IMR-90 (cell line): Measurements from ENCODE around the gene LBP. TPM values are rescaled to one million over a fixed set of nuclear protein-coding genes. Genes with fewer than 3 reads are reported as not detected.

Experiments
- ATAC-seq: fragments of 200-7000 bp; cut with Tn5 transposase; 2 replicates; pipeline ENCODE4 v1.9.1; 2020; ENCODE audit warnings: low read depth, mild to moderate bottlenecking, moderate library complexity
- BruUV-seq: library from RNA; stranded (reverse); fragments of 400-500 nt; replicated peaks from 2 replicates; lab custom pipeline; 2021; lab: Mats Ljungman, UMichigan
- CTCF ChIA-PET: fragments of 300-600 bp; formaldehyde crosslinking; extraction: SDS; loops from one replicate; lab custom pipeline; 2021; ENCODE audit warnings: antibody characterized with exemption; lab: Yijun Ruan, JAX
- POLR2A ChIA-PET: fragments of 300-600 bp; sonication (Branson Sonifier 250); formaldehyde crosslinking; loops from one replicate; lab custom pipeline; 2022; ENCODE audit warnings: antibody characterized with exemption; ENCODE audit not compliant: unreplicated experiment; lab: Charles Lee
- DNase-seq: peaks from one replicate; pipeline ENCODE4 v3.0.0; 2013
- H2AFZ ChIP-seq: replicated peaks from 2 replicates; pipeline ENCODE3; 2013; ENCODE audit warnings: low read length, mild to moderate bottlenecking; ENCODE audit not compliant: poor library complexity
- H2AK5ac ChIP-seq: 2 replicates; pipeline ENCODE4 v1.6.1; 2013; ENCODE audit warnings: low read depth, low read length, inconsistent platforms
- H2AK9ac ChIP-seq: replicated peaks from 2 replicates; pipeline ENCODE3; 2013; ENCODE audit warnings: mild to moderate bottlenecking, low read depth, low read length, moderate library complexity; ENCODE audit not compliant: poor library complexity
- H2BK120ac ChIP-seq: 2 replicates; pipeline ENCODE4 v1.6.1; 2013; ENCODE audit warnings: low read depth, low read length, inconsistent platforms
- H2BK15ac ChIP-seq: 3 replicates; pipeline ENCODE4 v1.6.1; 2013; ENCODE audit warnings: low read depth, low read length, inconsistent platforms
- H2BK20ac ChIP-seq: 2 replicates; pipeline ENCODE4 v1.6.1; 2013; ENCODE audit warnings: low read depth, mild to moderate bottlenecking, inconsistent platforms, low read length, moderate library complexity
- H2BK5ac ChIP-seq: 2 replicates; pipeline ENCODE4 v1.6.1; 2013; ENCODE audit warnings: mild to moderate bottlenecking, low read depth, low read length, inconsistent platforms; ENCODE audit not compliant: poor library complexity, severe bottlenecking
- H3K14ac ChIP-seq: replicated peaks from 2 replicates; pipeline ENCODE4 v1.6.1; 2013; ENCODE audit warnings: low read depth, low read length, inconsistent platforms
- H3K18ac ChIP-seq: 2 replicates; pipeline ENCODE4 v1.6.1; 2013; ENCODE audit warnings: low read depth, low read length, control low read depth
- H3K23ac ChIP-seq: 2 replicates; pipeline ENCODE4 v1.6.1; 2013; ENCODE audit warnings: low read depth, low read length, inconsistent platforms
- H3K27ac ChIP-seq: 2 replicates; pipeline ENCODE4 v1.5.1; 2013; ENCODE audit warnings: mild to moderate bottlenecking, control low read depth, low read length; ENCODE audit not compliant: insufficient read depth
- H3K27me3 ChIP-seq: 2 replicates; pipeline ENCODE4 v1.6.1; 2013; ENCODE audit warnings: low read length; ENCODE audit not compliant: control insufficient read depth, insufficient read depth
- H3K36me3 ChIP-seq: 2 replicates; pipeline ENCODE4 v1.6.1; 2013; ENCODE audit warnings: low read length, mixed read lengths; ENCODE audit not compliant: control insufficient read depth, insufficient read depth
- H3K4ac ChIP-seq: 2 replicates; pipeline ENCODE4 v1.6.1; 2013; ENCODE audit warnings: low read depth, low read length, inconsistent platforms
- H3K4me1 ChIP-seq: 2 replicates; pipeline ENCODE4 v1.6.1; 2013; ENCODE audit warnings: low read length, mixed read lengths; ENCODE audit not compliant: control insufficient read depth, insufficient read depth
- H3K4me2 ChIP-seq: 2 replicates; pipeline ENCODE4 v1.6.1; 2013; ENCODE audit warnings: low read depth, mild to moderate bottlenecking, control low read depth, low read length, moderate library complexity
- H3K4me3 ChIP-seq: 2 replicates; pipeline ENCODE4 v1.5.1; 2013; ENCODE audit warnings: low read depth, mild to moderate bottlenecking, control low read depth, low read length, moderate library complexity; ENCODE audit not compliant: insufficient read depth
- H3K56ac ChIP-seq: 2 replicates; pipeline ENCODE4 v1.6.1; 2013; ENCODE audit warnings: low read length, inconsistent platforms; ENCODE audit not compliant: insufficient read depth; ENCODE audit errors: extremely low read depth
- H3K79me1 ChIP-seq, 2 experiments: 2 replicates each; pipeline ENCODE4 v1.6.1; 2013; ENCODE audit warnings: low read length in 2 of 2, inconsistent platforms in 1 of 2, low read depth in 1 of 2
- H3K9ac ChIP-seq: 2 replicates; pipeline ENCODE4 v1.6.1; 2013; ENCODE audit warnings: low read depth, low read length, control low read depth
- H3K9me1 ChIP-seq: 2 replicates; pipeline ENCODE4 v1.6.1; 2013; ENCODE audit warnings: low read length, inconsistent platforms; ENCODE audit not compliant: insufficient read depth
- H3K9me3 ChIP-seq: 2 replicates; pipeline ENCODE4 v1.6.1; 2013; ENCODE audit warnings: low read length; ENCODE audit not compliant: control insufficient read depth, insufficient read depth
- H4K20me1 ChIP-seq: 2 replicates; pipeline ENCODE4 v1.6.1; 2013; ENCODE audit warnings: low read length, inconsistent platforms; ENCODE audit not compliant: insufficient read depth
- H4K5ac ChIP-seq: 2 replicates; pipeline ENCODE4 v1.6.1; 2013; ENCODE audit warnings: mild to moderate bottlenecking, low read depth, low read length, control low read depth
- H4K8ac ChIP-seq, 2 experiments: 2 replicates each; pipeline ENCODE4 v1.6.1; 2013; ENCODE audit warnings: low read depth in 2 of 2, low read length in 2 of 2, control low read depth in 1 of 2, inconsistent platforms in 1 of 2
- H4K91ac ChIP-seq: 2 replicates; pipeline ENCODE4 v1.6.1; 2013; ENCODE audit warnings: low read depth, low read length, inconsistent platforms; ENCODE audit not compliant: insufficient read depth
- BHLHE40 ChIP-seq: fragments of 150-350 bp; IDR thresholded peaks from 2 replicates; pipeline ENCODE4 v1.6.1; 2016; ENCODE audit warnings: mild to moderate bottlenecking, low read depth, low read length
- CEBPB ChIP-seq: IDR thresholded peaks from 2 replicates; pipeline ENCODE4 v1.6.1; 2012; ENCODE audit warnings: low read depth, low read length, improper control_type of control experiment
- CHD1 ChIP-seq: IDR thresholded peaks from 2 replicates; pipeline ENCODE4 v1.6.1; 2012; ENCODE audit warnings: low read depth, low read length, improper control_type of control experiment
- ELK1 ChIP-seq: fragments of 150-350 bp; IDR thresholded peaks from 2 replicates; pipeline ENCODE4 v1.6.1; 2016; ENCODE audit warnings: low read depth, mild to moderate bottlenecking, low read length, moderate library complexity, borderline replicate concordance
- FOS ChIP-seq: fragments of 150-350 bp; IDR thresholded peaks from 2 replicates; pipeline ENCODE4 v1.6.1; 2016; ENCODE audit warnings: low read depth, low read length
- MAFK ChIP-seq: IDR thresholded peaks from 2 replicates; pipeline ENCODE4 v1.6.1; 2012; ENCODE audit warnings: low read depth, low read length, improper control_type of control experiment
- MAZ ChIP-seq: IDR thresholded peaks from 2 replicates; pipeline ENCODE4 v1.6.1; 2012; ENCODE audit warnings: low read depth, mild to moderate bottlenecking, low read length, improper control_type of control experiment, moderate library complexity, borderline replicate concordance
- MXI1 ChIP-seq: IDR thresholded peaks from 2 replicates; pipeline ENCODE4 v1.6.1; 2012; ENCODE audit warnings: low read depth, mild to moderate bottlenecking, low read length, moderate library complexity, borderline replicate concordance
- NFE2L2 ChIP-seq: fragments of 150-350 bp; IDR thresholded peaks from 2 replicates; pipeline ENCODE4 v1.6.1; 2016; ENCODE audit warnings: low read depth, mild to moderate bottlenecking, low read length
- POLR2A ChIP-seq: IDR thresholded peaks from 2 replicates; pipeline ENCODE4 v1.6.1; 2012; ENCODE audit warnings: mild to moderate bottlenecking, low read depth, low read length
- RAD21 ChIP-seq: IDR thresholded peaks from 2 replicates; pipeline ENCODE4 v1.6.1; 2012; ENCODE audit warnings: low read length, improper control_type of control experiment
- RCOR1 ChIP-seq: IDR thresholded peaks from 2 replicates; pipeline ENCODE4 v1.6.1; 2012; ENCODE audit warnings: mild to moderate bottlenecking, low read length, improper control_type of control experiment; ENCODE audit not compliant: insufficient replicate concordance
- RFX5 ChIP-seq: IDR thresholded peaks from 2 replicates; pipeline ENCODE4 v1.8.0; 2012; ENCODE audit warnings: low read depth, mild to moderate bottlenecking, low read length, moderate library complexity
- SMC3 ChIP-seq: fragments of 150-350 bp; IDR thresholded peaks from 2 replicates; pipeline ENCODE4 v1.6.1; 2016; ENCODE audit warnings: low read depth, mild to moderate bottlenecking, antibody characterized with exemption, low read length, moderate library complexity
- USF2 ChIP-seq: fragments of 150-350 bp; IDR thresholded peaks from 2 replicates; pipeline ENCODE4 v1.6.1; 2017; ENCODE audit warnings: mild to moderate bottlenecking, antibody characterized with exemption, low read length, low read depth
- WGBS, 2 experiments: methylation state at CpG; one replicate each; pipeline versions ENCODE4 v1.1.5 to v1.1.7; 2013; ENCODE audit warnings: missing lambda C conversion rate in 2 of 2; ENCODE audit not compliant: insufficient read length in 1 of 2; ENCODE audit errors: extremely low coverage in 2 of 2; 5-methylcytosine and 5-hydroxymethylcytosine counted together
- dilution Hi-C: fragments of 300-500 bp; cut with HindIII; formaldehyde crosslinking; loops from one replicate; pipeline ENCODE4 v1.14.3; 2018; ENCODE audit warnings: low sequenced_read_pairs; ENCODE audit not compliant: unreplicated experiment
- in situ Hi-C: fragments of 300-500 bp; cut with MboI; formaldehyde crosslinking; loops from 3 replicates; pipeline ENCODE4 v1.14.3; 2019; ENCODE audit warnings: low sequenced_read_pairs, inconsistent platforms, mixed read lengths
- intact Hi-C: fragments of 100-400 bp; cut with micrococcal nuclease; formaldehyde crosslinking; loops from 2 replicates; pipeline ENCODE4 v1.10.0; 2022
- polyA plus RNA-seq, 3 experiments: library from polyadenylated mRNA; depleted of rRNA; stranded (reverse); fragments of >200 nt; gene quantifications; 2 replicates each; pipeline ENCODE4 v1.2.3, GENCODE V29; 2012; ENCODE audit warnings: low replicate concordance in 1 of 3
- total RNA-seq: library from RNA; depleted of rRNA; stranded (reverse); fragments of >200 nt; gene quantifications from 2 replicates; pipeline ENCODE4 v1.2.3, GENCODE V29; 2012
- TF ChIP-seq, protein P1 (sequence below): conservative IDR thresholded peaks from 2 replicates; pipeline ENCODE4 v1.5.1; 2012; ENCODE audit warnings: mild to moderate bottlenecking, low read depth, low read length, improper control_type of control experiment

The LBP gene
- total and polyA plus RNA-seq, 2 of the 4 experiments (the other 2 are of a cell fraction), result not detected

- WGBS, 2 experiments, result no CpG with 5 or more reads among the region's 1 CpG
- peaks cover 94% of the 10 kb centered on the region for H4K20me1 ChIP-seq
- no peak overlapping the region for H3K4ac ChIP-seq
- dilution Hi-C loops (no loop called here), intact Hi-C loops (no loop called here), in situ Hi-C loops (no loop called here)
- H2AK9ac ChIP-seq, result no peak overlapping the region
- H2BK15ac ChIP-seq, result no peak overlapping the region
- TF ChIP-seq RCOR1 (no peak), FOS (no peak), BHLHE40 (no peak), CEBPB (no peak), SMC3 (no peak), NFE2L2 (no peak), RFX5 (no peak), POLR2A (no peak), MAZ (no peak), ELK1 (no peak), MAFK (no peak), MXI1 (no peak), RAD21 (no peak), CHD1 (no peak), USF2 (no peak)
- TF ChIP-seq, protein P1, sequence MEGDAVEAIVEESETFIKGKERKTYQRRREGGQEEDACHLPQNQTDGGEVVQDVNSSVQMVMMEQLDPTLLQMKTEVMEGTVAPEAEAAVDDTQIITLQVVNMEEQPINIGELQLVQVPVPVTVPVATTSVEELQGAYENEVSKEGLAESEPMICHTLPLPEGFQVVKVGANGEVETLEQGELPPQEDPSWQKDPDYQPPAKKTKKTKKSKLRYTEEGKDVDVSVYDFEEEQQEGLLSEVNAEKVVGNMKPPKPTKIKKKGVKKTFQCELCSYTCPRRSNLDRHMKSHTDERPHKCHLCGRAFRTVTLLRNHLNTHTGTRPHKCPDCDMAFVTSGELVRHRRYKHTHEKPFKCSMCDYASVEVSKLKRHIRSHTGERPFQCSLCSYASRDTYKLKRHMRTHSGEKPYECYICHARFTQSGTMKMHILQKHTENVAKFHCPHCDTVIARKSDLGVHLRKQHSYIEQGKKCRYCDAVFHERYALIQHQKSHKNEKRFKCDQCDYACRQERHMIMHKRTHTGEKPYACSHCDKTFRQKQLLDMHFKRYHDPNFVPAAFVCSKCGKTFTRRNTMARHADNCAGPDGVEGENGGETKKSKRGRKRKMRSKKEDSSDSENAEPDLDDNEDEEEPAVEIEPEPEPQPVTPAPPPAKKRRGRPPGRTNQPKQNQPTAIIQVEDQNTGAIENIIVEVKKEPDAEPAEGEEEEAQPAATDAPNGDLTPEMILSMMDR, result no peak
- no peak for DNase-seq
- no peak overlapping the region for H2BK120ac ChIP-seq
- no peak overlapping the region for H3K27ac ChIP-seq
- no peak overlapping the region; the same call in 1 of the 2 replicates for H3K23ac ChIP-seq
- peaks cover 12% of the 10 kb centered on the region for H3K4me1 ChIP-seq
- H4K91ac ChIP-seq, result no peak overlapping the region
- no peak overlapping the region for H2AK5ac ChIP-seq
- H3K9me1 ChIP-seq, result peaks cover 21% of the 10 kb centered on the region
- ChIA-PET POLR2A (no interaction called here), CTCF (no interaction called here)
- no peak overlapping the region for H2BK5ac ChIP-seq
- H3K36me3 ChIP-seq, result peaks cover 87% of the 10 kb centered on the region
- no peak overlapping the region for H2BK20ac ChIP-seq
- H2AFZ ChIP-seq, result no peak overlapping the region
- no peak overlapping the region for H3K9ac ChIP-seq
- H3K9me3 ChIP-seq, result no peaks in the 10 kb centered on the region
- peaks cover 43 to 93% of the 10 kb centered on the region in 2 experiments for H3K79me1 ChIP-seq
- H3K27me3 ChIP-seq, result no peaks in the 10 kb centered on the region
- no peak overlapping the region for H3K18ac ChIP-seq
- no peak overlapping the region for H3K4me3 ChIP-seq
- H4K8ac ChIP-seq, result no peak overlapping the region
- H3K14ac ChIP-seq, result no peak overlapping the region
- BruUV-seq, result no TSS peak
- no peak overlapping the region for H4K5ac ChIP-seq
- ATAC-seq, result no peak
- H3K4me2 ChIP-seq, result no peak overlapping the region
- no peak overlapping the region for H3K56ac ChIP-seq
Measured at GRCh38 chr20:38424401-38424800, 78.1 kb downstream of the LBP start.
